GM18502 (cell line): ENCODE results near the gene KCNJ8.
"Not testable (repeated sequence)": the region's sequence is repeated elsewhere in the genome, so short reads cannot be mapped to it uniquely, and the experiment has no call there.

Source experiments
- ATAC-seq: cut with Tn5 transposase; IDR thresholded peaks from one replicate; pipeline ENCODE4 v1.9.1; 2021; ENCODE audit warnings: mild to moderate bottlenecking; ENCODE audit not compliant: unreplicated experiment, poor library complexity

The KCNJ8 gene

DNA sequence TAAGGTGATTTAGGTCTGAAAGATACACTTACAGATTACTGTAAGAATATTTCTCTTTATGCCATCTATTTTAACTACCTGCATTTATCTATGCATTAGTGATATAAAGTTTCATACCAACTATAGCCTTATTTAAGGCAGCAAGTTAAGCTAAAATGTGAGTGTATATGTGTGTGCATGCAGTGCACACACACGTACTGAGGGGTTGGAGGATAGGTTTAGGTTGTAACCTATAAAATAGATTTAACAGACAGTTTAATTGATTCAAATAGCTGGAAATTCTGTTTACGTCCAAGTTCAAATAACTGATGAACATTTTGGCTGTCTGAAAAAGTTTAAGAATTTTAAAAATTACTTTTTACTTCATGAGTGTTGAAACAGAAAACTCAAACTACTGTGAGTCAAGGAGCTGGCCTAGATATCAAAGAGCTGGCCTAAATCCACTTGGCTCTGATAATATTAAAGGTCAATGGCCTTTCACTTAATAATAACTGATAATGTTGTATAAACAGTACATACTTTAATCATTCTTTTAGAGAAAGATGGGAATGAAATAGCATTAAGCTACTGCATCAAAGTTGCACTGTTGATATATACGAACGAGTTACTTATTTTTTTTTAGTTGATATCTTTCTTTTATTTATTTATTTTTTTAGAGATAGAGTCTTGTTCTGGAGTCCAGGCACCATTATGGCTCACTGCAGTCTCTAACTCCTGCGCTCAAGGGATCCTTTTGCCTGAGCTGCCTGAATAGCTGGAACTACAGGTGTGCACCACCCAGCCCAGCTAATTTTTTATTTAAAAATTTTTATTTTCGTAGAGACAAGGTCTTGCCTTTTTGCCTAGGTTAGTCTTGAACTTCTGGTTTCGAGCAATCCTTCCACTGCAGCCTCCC, 13.8 kb upstream of the KCNJ8 start:
- ATAC-seq, result no peak

DNA sequence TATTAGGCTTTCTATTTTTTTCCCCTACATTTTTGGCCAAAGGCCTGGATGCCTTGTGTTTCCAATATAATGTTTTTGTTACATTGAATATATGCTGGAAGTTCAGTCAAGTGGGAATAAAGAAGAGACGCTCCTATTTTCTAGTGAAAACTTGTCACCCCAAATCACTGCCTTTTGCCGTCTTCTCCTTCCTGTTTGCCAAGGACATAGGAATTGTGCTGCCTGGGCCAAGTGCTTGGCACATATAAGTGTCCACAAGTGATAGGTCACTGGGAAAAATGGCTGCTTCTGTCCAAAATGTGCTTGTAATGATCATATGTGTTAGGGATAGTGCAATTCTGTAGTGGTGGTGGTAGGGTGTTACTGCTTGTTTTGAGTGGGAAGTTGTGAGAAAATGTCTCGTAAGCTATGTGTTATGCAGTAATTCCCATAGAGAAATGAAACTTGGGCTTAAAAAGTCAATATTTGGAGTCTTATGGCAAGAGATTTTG, 11.6 kb upstream of the KCNJ8 start:
- no peak for ATAC-seq

DNA sequence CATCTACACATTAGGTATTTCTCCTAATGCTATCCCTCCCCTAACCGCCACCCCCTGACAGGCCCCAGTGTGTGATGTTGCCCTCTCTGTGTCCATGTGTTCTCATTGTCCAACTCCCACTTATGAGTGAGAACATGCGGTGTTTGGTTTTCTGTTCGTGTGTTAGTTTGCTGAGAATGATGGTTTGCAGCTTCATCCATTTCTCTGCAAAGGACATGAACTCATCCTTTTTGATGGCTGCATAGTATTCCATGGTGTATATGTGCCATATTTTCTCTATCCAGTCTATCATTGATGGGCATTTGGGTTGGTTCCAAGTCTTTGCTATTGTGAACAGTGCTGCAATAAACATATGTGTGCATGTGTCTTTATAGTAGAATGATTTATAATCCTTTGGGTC, 8.2 kb upstream of the KCNJ8 start:
- ATAC-seq, result not testable (repeated sequence)

DNA sequence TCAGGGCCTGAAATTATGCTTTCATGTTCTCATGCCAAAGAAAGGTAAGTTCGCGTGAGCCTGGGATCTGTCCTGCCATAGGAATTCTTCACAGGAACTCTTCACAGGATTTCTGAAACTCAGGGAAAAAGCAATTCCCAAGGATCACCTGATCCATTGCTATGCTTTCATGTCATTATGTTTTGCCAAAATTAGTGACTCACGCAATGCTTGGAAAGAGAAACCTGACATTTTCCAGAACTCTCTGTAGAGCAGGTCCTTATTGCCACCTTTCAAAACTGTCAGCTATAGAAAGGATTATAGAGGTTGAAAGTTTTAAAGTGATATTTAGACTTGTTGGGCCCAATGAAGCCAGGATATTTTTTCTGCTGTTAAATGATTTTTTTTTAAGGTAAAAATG, 6.3 kb upstream of the KCNJ8 start:
- no peak for ATAC-seq

DNA sequence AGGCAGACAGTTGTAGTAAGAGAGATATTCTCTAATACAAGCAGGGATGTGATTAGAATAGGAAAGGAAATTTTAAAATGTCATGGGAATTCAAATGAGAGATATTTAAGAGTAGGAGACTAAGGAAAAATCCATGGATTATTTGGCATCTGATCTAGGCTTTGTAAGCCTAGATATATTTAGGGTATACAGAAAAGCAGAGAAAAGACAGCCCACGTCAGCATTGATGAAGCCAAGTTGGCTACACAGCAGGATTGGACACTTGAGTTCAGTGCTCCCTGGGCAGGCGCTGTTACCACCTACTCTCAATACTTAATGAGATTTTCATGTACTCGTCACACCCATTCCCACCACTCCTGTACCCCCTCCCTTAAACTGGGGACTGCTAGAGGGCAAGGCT, 1.7 kb upstream of the KCNJ8 start:
- no peak for ATAC-seq

DNA sequence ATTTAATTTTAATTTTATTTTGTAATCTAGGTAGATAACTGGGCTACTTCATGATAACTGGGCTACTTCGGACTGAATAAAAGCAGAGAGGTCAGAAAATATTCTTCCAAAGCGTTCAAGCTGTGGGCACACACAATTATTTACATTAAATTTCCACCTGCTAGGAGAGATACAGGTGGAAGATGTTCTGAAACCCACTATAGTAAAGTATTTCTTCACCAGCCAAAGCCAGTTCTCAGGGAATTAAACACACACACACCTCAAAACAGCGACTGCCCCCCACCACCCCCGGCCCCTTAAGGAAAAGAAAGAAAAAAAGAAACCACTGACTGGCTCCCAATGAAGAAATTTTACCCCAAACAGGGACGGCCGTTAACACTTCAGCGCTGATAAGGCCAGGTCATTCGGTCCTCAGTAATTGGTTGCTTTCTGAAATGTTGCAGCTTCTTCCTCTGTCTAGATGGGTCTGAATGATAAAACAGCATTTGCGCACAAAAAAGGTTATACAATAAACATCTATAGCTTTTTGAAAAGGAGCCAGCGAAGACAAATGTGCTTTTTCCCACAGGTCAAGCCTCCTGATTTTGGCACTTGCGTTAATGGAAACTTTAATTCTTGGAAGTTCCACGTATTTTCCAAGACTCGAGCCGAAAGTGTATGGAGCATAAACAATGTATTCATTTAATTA, 771 bp upstream of the KCNJ8 start:
- no peak for ATAC-seq

DNA sequence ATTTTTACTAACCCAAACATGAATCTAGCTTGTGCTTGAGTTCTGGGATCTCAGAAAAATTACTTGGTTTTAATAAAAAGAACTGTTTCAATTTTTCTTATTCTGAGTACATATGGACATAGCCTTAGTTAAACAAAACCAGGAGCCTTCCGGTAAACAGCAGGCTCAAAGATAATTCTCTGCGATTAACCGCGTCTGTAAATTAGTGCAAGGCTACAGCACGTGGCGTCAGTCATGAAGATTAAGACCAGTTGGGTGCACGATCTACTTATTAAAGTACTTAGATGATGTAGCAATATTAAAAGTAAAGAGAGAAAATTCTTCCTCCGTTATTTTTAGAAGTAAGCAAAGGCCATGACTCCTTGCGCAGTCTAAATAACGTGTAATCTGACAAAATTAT, 700 bp downstream of the KCNJ8 start:
- no peak for ATAC-seq

DNA sequence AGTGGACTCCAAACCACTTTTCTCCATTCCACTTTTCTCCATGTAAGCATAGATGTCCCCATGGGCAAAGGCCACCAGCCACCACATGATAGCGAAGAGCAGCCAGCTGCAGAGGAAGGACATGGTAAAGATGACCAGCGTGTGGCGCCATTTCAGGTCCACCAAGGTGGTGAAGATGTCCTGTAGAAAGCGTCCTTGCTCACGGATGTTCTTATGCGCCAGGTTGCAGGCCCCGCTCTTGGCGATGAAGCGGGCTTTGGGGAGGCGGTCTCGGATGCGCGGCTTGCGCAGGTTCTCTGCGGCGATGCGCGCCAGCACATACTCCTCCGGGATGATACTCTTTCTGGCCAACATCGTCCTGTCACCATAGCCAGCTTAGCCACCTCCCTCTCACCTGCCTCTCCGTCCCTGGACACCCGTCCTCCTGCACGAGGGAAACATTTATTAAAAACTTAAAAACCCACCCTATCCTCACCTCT, 1.2 kb downstream of the KCNJ8 start:
- ATAC-seq, result no peak

DNA sequence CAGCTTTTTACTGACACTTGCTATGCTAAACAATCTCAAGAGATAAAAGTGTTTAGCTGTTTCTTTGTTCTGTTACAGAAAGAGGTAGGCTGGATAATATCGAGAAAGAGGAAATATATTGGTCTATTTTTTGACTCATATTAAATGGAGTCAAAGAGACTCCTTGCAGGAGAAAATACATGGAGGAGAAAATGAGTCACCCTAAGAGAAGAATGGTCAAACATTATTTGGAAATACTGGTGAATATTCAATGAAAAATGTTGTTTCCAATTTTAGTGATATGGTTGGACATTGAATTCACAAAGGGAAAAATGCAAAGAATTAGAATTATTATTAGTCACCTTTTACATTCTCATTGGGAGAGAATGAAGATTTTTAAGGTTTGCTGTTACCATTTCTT, 3.2 kb downstream of the KCNJ8 start:
- ATAC-seq, result no peak

DNA sequence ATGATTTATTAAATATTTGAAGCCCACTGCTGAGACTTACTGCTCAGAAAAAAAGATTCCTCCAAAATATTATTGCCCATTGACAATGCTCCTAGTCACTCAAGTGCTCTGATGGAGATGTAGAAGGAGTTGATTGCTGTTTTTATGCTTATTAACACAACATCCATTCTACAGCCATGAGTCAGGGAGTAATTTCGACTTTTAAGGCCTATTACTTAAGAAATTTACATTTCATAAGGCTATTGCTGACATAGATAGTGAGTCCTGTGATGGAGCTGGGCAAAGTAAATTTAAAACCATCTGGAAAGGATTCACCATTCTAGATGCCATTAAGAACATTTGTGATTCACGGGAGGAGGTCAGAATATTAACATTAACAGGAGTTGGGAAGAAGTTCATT, 5.2 kb downstream of the KCNJ8 start:
- ATAC-seq, result no peak

DNA sequence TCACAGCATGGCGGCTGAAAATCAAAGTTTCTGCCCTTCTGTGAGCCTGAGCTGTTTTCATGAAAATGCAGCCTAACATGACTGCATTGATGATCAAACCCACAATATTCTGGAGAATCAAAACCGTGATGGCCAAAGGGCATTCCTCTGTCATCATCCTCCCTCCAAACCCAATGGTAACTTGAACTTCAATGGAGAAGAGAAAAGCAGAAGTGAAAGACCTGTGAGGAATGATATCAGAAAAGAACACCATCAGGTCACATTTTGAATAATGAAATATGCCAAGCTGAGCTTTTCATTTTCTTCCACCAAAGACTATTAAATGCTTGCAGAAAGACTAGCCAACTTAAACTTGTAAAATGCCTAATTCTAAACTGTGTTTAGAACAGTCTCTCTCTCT, 8.1 kb downstream of the KCNJ8 start:
- no peak for ATAC-seq

DNA sequence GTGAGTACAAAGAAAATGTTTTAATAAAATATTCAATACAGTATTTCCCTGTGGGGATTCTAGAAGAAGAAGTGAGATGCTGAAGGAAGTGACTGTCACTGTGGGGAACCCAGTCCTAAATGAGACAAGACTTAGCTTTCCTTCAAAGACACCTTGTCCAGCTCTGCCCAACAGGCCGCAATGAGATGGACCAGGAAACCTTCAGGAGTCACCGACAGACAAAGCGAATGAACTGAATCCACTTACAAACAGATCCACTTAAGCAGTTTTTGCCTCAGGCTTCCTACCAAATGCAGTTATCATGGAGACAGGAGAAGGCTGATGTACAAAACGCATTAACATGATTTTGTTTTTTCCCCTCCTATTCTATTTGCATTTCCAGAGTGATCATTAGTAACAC, 9.6 kb downstream of the KCNJ8 start:
- ATAC-seq, result no peak

DNA sequence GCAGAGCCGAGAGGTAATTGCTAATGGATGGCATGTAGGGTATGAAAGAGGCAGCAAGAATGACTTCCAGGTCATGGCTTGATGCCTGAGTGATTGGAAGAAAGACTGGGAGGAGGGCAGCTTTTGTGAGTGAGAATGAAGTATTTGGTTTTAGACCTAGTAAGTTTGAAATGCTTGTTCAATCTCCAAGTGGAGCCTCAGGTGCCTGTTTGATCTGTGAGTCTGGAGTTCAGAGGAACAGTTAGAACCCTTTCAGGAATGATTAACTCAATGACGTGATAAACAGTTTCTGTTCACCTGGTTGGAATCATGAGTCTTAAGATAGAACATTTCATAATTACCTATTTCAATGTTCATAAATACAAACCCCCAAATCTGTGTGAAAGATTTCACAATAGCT, 10.4 kb downstream of the KCNJ8 start:
- no peak for ATAC-seq

DNA sequence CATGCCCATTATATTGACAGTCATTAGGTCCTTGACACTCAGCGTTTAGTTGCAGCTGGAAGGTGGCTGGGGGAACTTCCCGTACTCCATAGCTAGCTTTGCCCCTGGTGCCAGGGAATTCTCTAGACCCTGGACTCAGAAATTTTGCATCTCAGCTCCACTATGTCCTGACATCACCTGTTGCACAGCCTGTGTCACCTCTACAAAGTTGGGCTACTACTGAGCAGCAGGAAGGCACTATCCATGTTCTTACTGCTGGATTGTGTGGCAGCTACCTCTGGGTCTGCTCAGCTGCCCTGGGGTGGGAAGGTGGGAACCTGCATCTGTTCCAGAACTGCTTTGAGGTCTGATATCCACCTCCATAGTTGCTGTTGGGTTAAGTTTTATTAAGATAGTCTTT, 11.0 kb downstream of the KCNJ8 start:
- no peak for ATAC-seq

DNA sequence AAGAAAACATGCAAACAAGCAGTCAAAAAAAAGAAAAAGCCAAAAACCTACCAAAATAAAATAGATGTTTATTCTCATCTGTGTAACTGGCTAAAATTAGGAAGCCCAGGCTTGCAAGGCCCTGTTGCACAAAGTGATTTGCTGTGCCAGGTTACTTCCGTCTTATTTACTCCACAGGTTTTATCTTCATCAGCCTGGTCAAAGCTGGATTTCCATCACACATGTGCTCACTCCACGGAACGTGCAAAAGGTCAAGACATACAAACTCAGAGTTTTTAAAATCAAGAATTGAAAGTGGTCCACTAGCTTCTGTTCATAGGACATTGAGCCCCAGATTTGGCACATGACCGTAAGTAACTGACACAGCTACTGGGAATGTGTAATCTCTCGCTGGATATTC, 14.8 kb downstream of the KCNJ8 start:
- ATAC-seq, result no peak

DNA sequence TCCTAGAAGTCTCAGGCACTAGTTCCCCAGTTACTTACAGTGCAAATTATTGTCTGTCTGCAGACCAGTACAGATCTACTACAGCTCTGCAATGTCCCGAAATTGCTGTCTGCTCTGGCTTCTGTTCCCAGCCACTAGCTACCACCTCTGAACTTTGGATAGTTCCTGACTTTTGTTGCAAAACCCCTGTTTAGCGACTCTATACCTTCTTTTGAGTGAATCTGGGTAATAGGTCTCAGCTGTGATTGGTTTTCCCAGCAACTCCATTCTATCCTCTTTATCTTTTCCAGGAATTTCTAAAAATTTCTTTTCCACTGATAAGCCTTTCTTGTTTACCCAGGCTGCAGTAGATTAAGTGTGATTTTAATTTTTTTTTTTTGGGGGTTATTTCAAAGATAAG, 16.8 kb downstream of the KCNJ8 start:
- ATAC-seq, result no peak

DNA sequence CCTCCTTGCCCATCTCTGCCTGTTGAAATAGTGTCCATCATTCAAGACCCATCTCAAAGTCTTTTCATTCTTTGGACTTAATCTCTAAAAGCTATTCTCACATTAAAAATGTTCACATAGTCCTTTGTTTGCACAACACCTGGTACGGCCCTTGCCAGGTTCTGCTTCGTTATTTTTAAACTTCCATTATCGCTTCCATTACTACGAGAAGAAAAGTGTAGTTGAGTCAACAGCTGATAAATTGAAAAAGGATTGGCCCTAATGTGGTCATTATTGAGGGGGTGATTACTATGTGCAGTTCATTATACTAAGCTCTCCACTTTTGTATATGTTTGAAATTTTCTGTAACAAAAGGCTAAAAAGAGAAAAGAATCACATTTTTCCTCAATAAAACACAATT, 17.8 kb downstream of the KCNJ8 start:
- no peak for ATAC-seq

DNA sequence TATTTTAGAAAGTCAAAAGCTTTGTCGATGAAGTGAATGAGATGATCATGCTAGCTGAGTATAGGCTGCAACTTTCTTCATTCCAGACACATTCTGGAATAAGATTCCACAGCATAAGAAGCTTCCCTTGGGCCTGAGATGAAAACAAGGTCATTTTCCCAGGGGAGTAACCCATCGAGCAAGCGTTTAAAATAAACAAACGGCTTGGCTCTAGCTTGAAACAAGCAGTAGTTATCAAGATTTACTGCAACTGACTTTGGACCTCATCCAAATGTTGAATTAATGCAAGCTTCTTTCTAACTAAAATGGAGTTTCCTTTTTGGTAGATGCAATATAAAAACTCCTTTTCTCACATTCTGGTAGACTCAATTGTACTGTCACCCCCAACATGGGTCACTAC, 23.0 kb downstream of the KCNJ8 start:
- ATAC-seq, result no peak

DNA sequence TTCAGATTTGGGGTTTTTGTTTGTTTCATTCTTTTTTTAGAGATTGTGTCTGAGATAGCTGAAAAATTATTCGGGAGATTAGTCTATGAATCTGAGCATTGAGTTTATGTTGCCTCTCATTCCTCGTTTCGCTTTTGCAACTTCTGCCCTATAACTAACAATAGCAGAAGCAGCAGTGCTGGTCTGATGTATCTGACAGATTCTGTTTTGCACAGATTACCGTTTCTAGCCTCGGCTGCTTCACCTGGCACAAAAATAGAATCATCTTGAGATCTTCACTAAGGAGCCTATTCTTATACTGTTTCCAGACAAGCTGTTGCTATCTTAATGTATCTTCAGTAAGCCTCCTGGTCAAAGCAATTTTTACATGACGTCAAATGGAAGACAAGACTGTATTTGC, 29.2 kb downstream of the KCNJ8 start:
- ATAC-seq, result no peak

DNA sequence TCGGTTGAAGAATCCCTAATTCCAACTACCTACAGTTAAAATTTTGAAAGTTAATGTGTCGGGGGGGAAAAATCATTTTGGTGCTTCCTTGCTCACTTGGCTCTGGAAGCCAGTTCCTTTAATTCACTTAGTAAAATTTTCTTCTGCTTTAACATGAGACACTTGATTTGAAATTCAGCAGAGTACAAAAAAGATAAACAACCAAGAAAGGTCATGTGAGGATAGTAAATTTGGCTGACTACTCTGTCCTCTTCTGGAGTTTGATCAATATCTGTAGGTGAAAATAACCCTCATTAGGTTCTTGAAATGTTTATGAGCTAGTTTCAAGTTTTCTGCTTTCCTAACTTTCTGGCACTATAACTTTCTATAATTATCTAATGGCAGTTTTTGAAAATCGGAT, 43.4 kb downstream of the KCNJ8 start:
- ATAC-seq, result no peak

DNA sequence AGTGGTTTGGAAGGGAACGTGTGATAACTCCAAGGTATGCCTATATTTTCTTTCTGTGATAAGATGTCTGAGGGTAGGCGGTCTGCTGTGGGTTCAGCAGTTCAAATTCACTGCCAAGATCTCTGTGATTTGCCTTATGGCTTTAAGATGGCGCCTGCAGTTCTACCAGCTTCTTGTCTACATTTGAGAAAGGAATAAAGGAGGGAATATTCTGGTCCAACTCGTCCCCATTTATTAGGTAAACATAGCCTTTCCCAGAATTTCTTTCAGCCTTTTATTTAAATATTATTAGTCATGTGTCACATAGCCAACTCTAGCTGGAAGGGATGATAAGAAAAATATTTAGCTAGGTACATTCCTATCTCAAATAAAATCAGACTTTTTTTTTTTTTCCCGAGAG, 48.8 kb downstream of the KCNJ8 start:
- ATAC-seq, result no peak
